Thoracic aorta (tissue), 2 donors: ENCODE measurements around the gene PDGFD. TPM values are rescaled to one million over a fixed set of nuclear protein-coding genes. Genes with fewer than 3 reads are reported as not detected.

Experiments
- ATAC-seq: fragments of 150-250 bp; one replicate; pipeline ENCODE4 v1.8.0; 2017; ENCODE audit warnings: low read depth; ENCODE audit not compliant: insufficient number of reproducible peaks, low FRiP score
- DNase-seq: peaks from one replicate; pipeline ENCODE4 v3.0.0-alpha.2; 2020; ENCODE audit warnings: low spot score
- H3K27ac ChIP-seq, 2 donors: fragments of 200-600 bp; sonication (generic); 1 replicate in 1 of 2; 2 replicates in 1 of 2; pipeline ENCODE4 v1.5.1; 2016; ENCODE audit warnings: mild to moderate bottlenecking in 2 of 2, moderate library complexity in 2 of 2
- H3K27me3 ChIP-seq: fragments of 200-600 bp; sonication (generic); replicated peaks from 2 replicates; pipeline ENCODE4 v1.6.0; 2016; ENCODE audit warnings: mild to moderate bottlenecking; ENCODE audit not compliant: insufficient read depth
- H3K36me3 ChIP-seq: fragments of 200-600 bp; sonication (generic); one replicate; pipeline ENCODE4 v1.5.1; 2016
- H3K4me1 ChIP-seq, 2 donors: fragments of 200-600 bp; sonication (generic); 1 replicate in 1 of 2; 2 replicates in 1 of 2; pipeline versions ENCODE4 v1.5.1 to v1.6.0; 2016; ENCODE audit warnings: low read depth in 2 of 2, mild to moderate bottlenecking in 1 of 2; ENCODE audit not compliant: control insufficient read depth in 1 of 2
- H3K4me3 ChIP-seq: fragments of 200-600 bp; sonication (generic); 2 replicates; pipeline ENCODE4 v1.5.1; 2016; ENCODE audit warnings: mild to moderate bottlenecking
- H3K9me3 ChIP-seq: fragments of 200-600 bp; sonication (generic); 2 replicates; pipeline ENCODE4 v1.5.1; 2016
- total RNA-seq, 2 donors: library from RNA; depleted of rRNA; stranded (reverse); fragments of >200 nt; gene quantifications; one replicate each; pipeline versions ENCODE4 v1.1.0 to v1.2.3, GENCODE V29; 2016
- TF ChIP-seq, protein P1 (sequence below): fragments of 200-600 bp; sonication (generic); IDR thresholded peaks from one replicate; pipeline ENCODE4 v1.5.1; 2019; ENCODE audit warnings: antibody characterized with exemption

The PDGFD gene
- total RNA-seq, 2 donors from 2014 or later, result 135 to 152 TPM

DNA sequence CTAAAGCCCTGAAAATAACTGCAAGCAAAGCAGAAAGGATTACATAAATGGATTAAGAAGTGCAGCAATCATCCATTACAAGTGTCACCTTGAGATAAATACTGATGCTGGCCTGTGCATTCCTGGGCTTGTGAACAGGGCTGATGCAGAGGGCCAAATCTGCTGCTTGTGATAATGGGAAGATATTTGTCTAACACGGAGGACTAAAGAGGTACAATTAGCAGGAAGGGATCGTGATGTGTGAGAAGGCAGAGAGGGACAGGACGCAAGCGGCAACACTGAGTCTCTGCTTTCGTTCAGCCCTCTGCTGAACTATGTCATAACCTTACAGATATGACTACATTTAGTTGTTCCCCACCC lies 235.2 kb downstream of the PDGFD start:
- DNase-seq (no peak), ATAC-seq (no peak)
- TF ChIP-seq, protein P1, sequence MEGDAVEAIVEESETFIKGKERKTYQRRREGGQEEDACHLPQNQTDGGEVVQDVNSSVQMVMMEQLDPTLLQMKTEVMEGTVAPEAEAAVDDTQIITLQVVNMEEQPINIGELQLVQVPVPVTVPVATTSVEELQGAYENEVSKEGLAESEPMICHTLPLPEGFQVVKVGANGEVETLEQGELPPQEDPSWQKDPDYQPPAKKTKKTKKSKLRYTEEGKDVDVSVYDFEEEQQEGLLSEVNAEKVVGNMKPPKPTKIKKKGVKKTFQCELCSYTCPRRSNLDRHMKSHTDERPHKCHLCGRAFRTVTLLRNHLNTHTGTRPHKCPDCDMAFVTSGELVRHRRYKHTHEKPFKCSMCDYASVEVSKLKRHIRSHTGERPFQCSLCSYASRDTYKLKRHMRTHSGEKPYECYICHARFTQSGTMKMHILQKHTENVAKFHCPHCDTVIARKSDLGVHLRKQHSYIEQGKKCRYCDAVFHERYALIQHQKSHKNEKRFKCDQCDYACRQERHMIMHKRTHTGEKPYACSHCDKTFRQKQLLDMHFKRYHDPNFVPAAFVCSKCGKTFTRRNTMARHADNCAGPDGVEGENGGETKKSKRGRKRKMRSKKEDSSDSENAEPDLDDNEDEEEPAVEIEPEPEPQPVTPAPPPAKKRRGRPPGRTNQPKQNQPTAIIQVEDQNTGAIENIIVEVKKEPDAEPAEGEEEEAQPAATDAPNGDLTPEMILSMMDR, result no peak
- Histone ChIP-seq H3K9me3 (no peaks in the 10 kb centered on the region), H3K27ac (no peak overlapping the region), H3K4me3 (no peak overlapping the region), H3K27me3 (no peaks in the 10 kb centered on the region), H3K4me1 (peaks cover 1 to 12% of the 10 kb centered on the region in 2 donors), H3K36me3 (no peaks in the 10 kb centered on the region)

DNA sequence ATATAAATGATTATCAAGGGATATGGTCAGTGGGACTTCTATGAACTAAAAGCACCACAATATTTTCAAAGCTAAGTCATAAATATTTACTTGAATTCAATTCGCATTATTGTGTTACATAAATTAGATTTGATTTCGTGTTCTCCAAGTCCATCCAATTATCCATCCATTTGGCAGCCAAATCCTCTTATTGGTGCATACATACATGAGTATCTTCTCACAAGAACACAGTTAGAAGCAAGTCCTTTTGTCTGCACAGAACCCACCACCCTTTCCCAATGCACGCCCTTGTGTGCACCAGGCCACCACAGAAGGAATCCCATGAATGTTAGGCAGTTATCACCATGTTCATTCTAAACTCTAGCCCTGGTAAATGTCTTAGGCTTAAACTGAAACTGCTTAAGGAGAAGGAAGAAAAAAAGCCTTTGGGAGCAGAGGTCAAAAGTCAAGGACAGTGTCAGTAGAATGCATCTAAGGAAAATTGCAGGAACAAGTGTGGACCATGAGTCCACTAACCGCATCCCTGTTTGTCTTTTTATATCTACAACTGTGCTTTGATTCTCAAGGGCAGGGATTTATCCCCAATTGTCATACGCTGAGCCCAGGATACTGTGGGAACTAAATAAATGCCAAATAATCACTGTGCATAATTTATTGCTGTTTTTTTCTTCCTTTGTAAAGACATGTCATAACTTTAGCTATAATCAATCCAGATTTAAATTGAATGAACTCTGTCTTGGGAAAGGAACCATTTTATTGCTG lies 235.7 kb downstream of the PDGFD start:
- DNase-seq (no peak), ATAC-seq (no peak)
- Histone ChIP-seq H3K36me3 (no peaks in the 10 kb centered on the region), H3K4me3 (no peak overlapping the region), H3K27me3 (no peaks in the 10 kb centered on the region), H3K27ac (no peak overlapping the region), H3K4me1 (peaks cover 5 to 17% of the 10 kb centered on the region in 2 donors), H3K9me3 (no peaks in the 10 kb centered on the region)
- TF ChIP-seq, protein P1, result no peak

DNA sequence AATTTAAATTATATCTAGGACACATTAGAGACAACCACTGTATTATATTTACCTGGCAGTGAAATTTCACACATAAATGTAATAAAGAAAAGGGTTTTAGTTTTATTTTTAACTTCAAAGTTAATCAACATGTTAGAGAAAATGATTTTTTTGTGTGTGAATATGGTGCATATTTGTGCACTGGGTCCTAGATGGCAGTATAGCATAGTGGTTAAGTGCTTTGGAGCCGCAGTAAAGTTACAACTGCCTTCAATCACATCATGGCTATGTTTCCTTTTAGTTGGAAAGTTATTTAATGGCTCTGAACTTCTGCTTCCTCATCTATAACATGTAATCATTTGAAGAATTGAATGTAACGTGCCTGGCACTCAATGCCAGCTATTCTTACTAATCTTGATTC lies 236.4 kb downstream of the PDGFD start:
- no peak for DNase-seq
- Histone ChIP-seq H3K9me3 (no peaks in the 10 kb centered on the region), H3K4me3 (no peak overlapping the region), H3K27me3 (no peaks in the 10 kb centered on the region), H3K4me1 (peaks cover 5 to 22% of the 10 kb centered on the region in 2 donors), H3K36me3 (no peaks in the 10 kb centered on the region), H3K27ac (no peak overlapping the region)
- TF ChIP-seq, protein P1, result no peak
- ATAC-seq, result no peak

DNA sequence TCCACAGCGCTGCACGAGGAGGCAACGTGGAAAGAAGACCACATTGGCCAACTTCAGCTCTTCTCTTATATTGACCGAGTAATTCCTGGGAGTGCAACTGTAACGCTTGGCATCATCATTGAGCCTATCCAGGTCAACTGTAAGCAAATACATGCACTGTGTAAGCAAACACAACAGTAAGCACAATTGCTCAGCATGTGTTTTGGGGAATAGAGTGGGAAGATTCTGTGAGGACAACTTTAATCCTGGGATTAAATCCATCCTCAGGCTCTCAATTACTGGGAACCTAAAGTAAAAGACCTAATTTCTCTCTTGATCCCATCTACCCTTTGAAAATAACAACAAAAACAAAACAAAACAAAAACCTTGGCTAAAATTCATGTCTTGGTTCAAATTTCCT lies 237.0 kb downstream of the PDGFD start:
- H3K27ac ChIP-seq, result no peak overlapping the region
- peaks cover 5 to 22% of the 10 kb centered on the region in 2 donors for H3K4me1 ChIP-seq
- no peak overlapping the region for H3K4me3 ChIP-seq
- DNase-seq, result no peak
- no peaks in the 10 kb centered on the region for H3K9me3 ChIP-seq
- H3K36me3 ChIP-seq, result no peaks in the 10 kb centered on the region
- TF ChIP-seq, protein P1, result no peak
- H3K27me3 ChIP-seq, result no peaks in the 10 kb centered on the region
- ATAC-seq, result no peak

DNA sequence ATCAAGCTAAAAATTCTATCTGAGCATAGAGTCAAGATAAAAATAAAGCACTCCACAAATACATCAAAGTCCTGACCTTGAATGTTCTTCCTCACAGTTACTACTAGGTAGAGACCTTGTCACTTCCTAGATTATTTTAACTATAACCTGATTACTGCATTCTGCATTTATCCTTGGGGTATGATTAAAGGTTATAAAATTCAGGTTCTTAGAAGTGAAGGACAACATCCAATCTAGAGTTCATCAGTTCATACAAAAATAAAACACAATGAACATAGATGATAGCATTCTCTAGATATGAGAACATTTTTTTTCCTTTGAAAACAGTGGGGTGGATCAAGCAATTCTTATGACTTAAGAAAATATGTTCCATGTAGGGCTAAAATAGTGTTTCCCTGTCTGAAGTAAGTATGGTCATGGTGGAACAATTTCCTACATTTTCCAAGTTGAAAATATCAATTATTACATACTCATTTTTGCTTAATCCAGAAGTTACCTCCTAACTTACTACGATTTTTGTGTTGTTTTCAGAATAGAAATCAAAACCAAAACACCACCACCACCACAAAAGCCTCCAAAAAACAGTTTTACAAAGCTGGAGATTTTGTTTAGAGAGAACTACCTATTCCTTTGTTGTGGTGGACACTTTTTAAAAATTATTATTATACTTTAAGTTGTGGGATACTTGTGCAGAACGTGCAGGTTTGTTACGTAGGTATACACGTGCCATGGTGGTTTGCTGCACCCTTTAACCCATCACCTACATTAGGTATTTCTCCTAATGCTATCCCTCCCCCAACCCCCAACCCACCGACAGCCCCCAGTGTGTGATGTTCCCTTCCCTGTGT lies 239.6 kb downstream of the PDGFD start:
- ATAC-seq, result no peak
- Histone ChIP-seq H3K9me3 (no peaks in the 10 kb centered on the region), H3K27ac (no peak overlapping the region), H3K27me3 (no peaks in the 10 kb centered on the region), H3K4me3 (no peak overlapping the region), H3K36me3 (no peaks in the 10 kb centered on the region), H3K4me1 (peaks cover 5 to 22% of the 10 kb centered on the region in 2 donors)
- TF ChIP-seq, protein P1, result no peak
- DNase-seq, result no peak
